T-helper 2 cell treated with Interferon-gamma antibody and Interleukin-4, amounts not matched to agents 5 μg/mL and 100 μg/mL, for 36 hours (primary cell): ENCODE results near the gene ATP4A.
A peak's percentile ranks its signal among the peaks of the same experiment; 100 is the strongest.

Source experiments
- DNase-seq: peaks from one replicate; pipeline ENCODE4 v3.0.0; 2021; ENCODE audit warnings: low spot score
- H3K27ac Mint-ChIP-seq: one replicate; pipeline ENCODE4 v1.8.0; 2021; ENCODE audit warnings: mild to moderate bottlenecking, mixed read lengths
- H3K27me3 Mint-ChIP-seq: one replicate; pipeline ENCODE4 v1.8.0; 2021; ENCODE audit warnings: low read depth, mixed read lengths
- H3K36me3 Mint-ChIP-seq: one replicate; pipeline ENCODE4 v1.8.0; 2021; ENCODE audit warnings: low read depth, mixed read lengths
- H3K4me1 Mint-ChIP-seq: one replicate; pipeline ENCODE4 v1.8.0; 2021; ENCODE audit warnings: low read depth, mixed read lengths
- H3K4me3 Mint-ChIP-seq: one replicate; pipeline ENCODE4 v1.8.0; 2022; ENCODE audit warnings: mild to moderate bottlenecking, moderate library complexity, mixed read lengths
- H3K9me3 Mint-ChIP-seq: one replicate; pipeline ENCODE4 v1.8.0; 2021; ENCODE audit warnings: mixed read lengths

ATP4A gene

GRCh38 chr19:35559781-35560180, 3.7 kb downstream of the ATP4A start:
- peaks cover 4% of the 10 kb centered on the region for H3K4me1 Mint-ChIP-seq
- peaks cover 23% of the 10 kb centered on the region for H3K27me3 Mint-ChIP-seq
- DNase-seq = no peak

DNA sequence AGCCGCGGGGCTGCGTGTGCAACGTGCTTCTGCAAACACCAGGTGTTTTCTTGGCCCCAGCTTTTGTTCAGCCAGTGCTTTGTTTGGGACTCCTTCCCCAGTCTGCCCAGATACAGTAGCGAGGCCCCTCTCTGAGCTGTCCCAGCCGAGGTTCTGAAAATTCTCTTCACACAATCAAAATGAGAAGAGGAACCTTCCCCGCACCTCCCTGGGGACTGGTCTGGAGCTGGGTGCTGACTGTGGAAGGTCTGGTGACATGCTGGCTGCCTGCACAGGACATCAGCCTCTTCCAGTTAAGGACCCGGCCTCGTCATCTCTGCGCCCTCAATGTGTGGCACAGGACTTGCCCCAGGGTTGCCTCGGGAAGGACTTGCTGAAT, 4.2 kb downstream of the ATP4A start:
- Mint-ChIP-seq H3K4me1 (peaks cover 4% of the 10 kb centered on the region), H3K4me3 (no peak overlapping the region), H3K36me3 (no peaks in the 10 kb centered on the region), H3K9me3 (no peaks in the 10 kb centered on the region), H3K27me3 (peaks cover 23% of the 10 kb centered on the region), H3K27ac (no peak overlapping the region)
- DNase-seq = no peak

More at GRCh38 chr19:35559781-35560180, 3.7 kb downstream of the ATP4A start:
- Mint-ChIP-seq H3K9me3 (no peaks in the 10 kb centered on the region), H3K4me3 (no peak overlapping the region), H3K36me3 (no peaks in the 10 kb centered on the region), H3K27ac (no peak overlapping the region)

GRCh38 chr19:35558400-35559280, 4.8 kb downstream of the ATP4A start:
- DNase-seq = no peak
- Mint-ChIP-seq H3K27ac (no peak overlapping the region), H3K36me3 (no peaks in the 10 kb centered on the region), H3K9me3 (no peaks in the 10 kb centered on the region), H3K4me3 (no peak overlapping the region), H3K4me1 (peaks cover 4% of the 10 kb centered on the region), H3K27me3 (peaks cover 23% of the 10 kb centered on the region)

- Mint-ChIP-seq H3K27ac (no peak overlapping the region), H3K27me3 (peaks cover 23% of the 10 kb centered on the region), H3K4me1 (peaks cover 4% of the 10 kb centered on the region), H3K4me3 (peak overlapping the region; percentile 76), H3K36me3 (no peaks in the 10 kb centered on the region), H3K9me3 (no peaks in the 10 kb centered on the region)
- peak; percentile 40 for DNase-seq
Observed at GRCh38 chr19:35557539-35558399, 5.7 kb downstream of the ATP4A start.

GRCh38 chr19:35556846-35557538, 6.5 kb downstream of the ATP4A start:
- H3K27me3 Mint-ChIP-seq = peaks cover 23% of the 10 kb centered on the region
- H3K4me3 Mint-ChIP-seq = peak overlapping the region; percentile 46
- no peak for DNase-seq
- no peaks in the 10 kb centered on the region for H3K9me3 Mint-ChIP-seq
- H3K36me3 Mint-ChIP-seq = no peaks in the 10 kb centered on the region
- H3K27ac Mint-ChIP-seq = no peak overlapping the region
- H3K4me1 Mint-ChIP-seq = peaks cover 4% of the 10 kb centered on the region

- no peak overlapping the region for H3K4me3 Mint-ChIP-seq
- no peak for DNase-seq
- no peaks in the 10 kb centered on the region for H3K9me3 Mint-ChIP-seq
- peaks cover 20% of the 10 kb centered on the region for H3K27me3 Mint-ChIP-seq
- H3K4me1 Mint-ChIP-seq = peaks cover 4% of the 10 kb centered on the region
- no peak overlapping the region for H3K27ac Mint-ChIP-seq
- no peaks in the 10 kb centered on the region for H3K36me3 Mint-ChIP-seq
Observed at GRCh38 chr19:35556025-35556590, 7.3 kb downstream of the ATP4A start.

DNA sequence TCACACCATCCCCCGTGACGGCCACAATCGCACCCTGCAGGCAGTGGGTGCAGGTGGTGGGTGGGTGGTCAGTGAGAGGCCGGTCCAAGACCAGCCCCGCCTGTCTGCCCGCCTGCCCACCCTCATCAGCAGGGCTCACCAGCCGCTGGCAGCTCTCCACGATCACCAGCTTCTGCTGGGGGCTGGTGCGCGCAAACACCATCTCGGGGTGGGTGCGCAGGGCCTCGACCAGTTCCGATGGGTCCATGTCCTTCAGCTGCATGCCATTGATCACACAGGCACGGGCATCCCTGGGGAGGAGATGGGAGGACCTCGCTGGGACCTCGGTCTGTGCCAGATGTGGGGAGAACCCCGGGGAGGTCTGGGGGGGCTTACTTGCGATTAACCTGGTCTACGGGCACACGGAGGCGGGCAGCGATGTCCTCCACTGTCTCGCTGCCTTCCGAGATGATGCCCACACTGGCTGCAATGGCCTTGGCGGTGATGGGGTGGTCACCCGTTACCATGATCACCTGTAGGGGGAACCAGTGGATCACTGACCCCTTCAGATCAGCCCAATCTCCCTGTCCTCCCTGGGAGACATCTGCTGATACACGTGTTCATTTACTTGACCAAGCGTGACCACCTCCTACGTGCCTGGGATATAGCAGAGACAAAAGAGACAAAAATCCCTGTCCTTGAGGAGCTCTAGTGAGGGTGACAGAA, 8.0 kb downstream of the ATP4A start:
- Mint-ChIP-seq H3K4me3 (no peak overlapping the region), H3K4me1 (peaks cover 4% of the 10 kb centered on the region), H3K27ac (no peak overlapping the region), H3K9me3 (no peaks in the 10 kb centered on the region), H3K36me3 (no peaks in the 10 kb centered on the region), H3K27me3 (peaks cover 20% of the 10 kb centered on the region)
- DNase-seq = no peak

DNA sequence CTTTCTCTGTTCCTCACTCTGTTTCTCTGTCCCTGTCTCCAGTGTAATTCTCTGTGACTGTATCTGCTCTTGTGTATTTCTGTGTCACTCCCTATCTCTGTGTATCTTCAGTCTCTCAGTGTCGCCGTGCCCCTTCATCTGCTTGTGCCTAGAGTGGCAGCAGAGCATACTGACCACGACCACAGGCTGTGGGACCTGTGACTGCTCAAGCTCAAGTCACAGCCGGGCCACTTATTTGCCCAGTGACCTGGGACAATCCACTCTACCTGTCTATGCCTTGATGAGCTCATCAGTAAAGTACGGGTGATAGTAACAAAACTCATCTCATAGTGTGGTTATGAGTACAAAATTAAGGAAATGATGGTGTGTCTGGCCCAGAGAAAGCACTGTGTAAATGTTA, 9.4 kb downstream of the ATP4A start:
- DNase-seq = no peak
- no peaks in the 10 kb centered on the region for H3K9me3 Mint-ChIP-seq
- no peak overlapping the region for H3K4me3 Mint-ChIP-seq
- peaks cover 10% of the 10 kb centered on the region for H3K27me3 Mint-ChIP-seq
- H3K27ac Mint-ChIP-seq = peak overlapping the region; percentile 27
- H3K4me1 Mint-ChIP-seq = peaks cover 6% of the 10 kb centered on the region
- H3K36me3 Mint-ChIP-seq = no peaks in the 10 kb centered on the region

- H3K4me1 Mint-ChIP-seq = peaks cover 6% of the 10 kb centered on the region
- no peaks in the 10 kb centered on the region for H3K36me3 Mint-ChIP-seq
- DNase-seq = no peak
- no peak overlapping the region for H3K4me3 Mint-ChIP-seq
- no peak overlapping the region for H3K27ac Mint-ChIP-seq
- H3K27me3 Mint-ChIP-seq = peaks cover 6% of the 10 kb centered on the region
- no peaks in the 10 kb centered on the region for H3K9me3 Mint-ChIP-seq
Observed at GRCh38 chr19:35553385-35554000, 10.0 kb downstream of the ATP4A start.

- Mint-ChIP-seq H3K9me3 (no peaks in the 10 kb centered on the region), H3K27ac (no peak overlapping the region), H3K36me3 (no peaks in the 10 kb centered on the region), H3K4me1 (peaks cover 5% of the 10 kb centered on the region), H3K4me3 (no peak overlapping the region), H3K27me3 (peaks cover 4% of the 10 kb centered on the region)
- DNase-seq = no peak
Observed at GRCh38 chr19:35552534-35553384, 10.7 kb downstream of the ATP4A start.

- H3K27me3 Mint-ChIP-seq = no peaks in the 10 kb centered on the region
Observed at GRCh38 chr19:35551091-35551810, 12.2 kb downstream of the ATP4A start.

More at GRCh38 chr19:35551091-35551810, 12.2 kb downstream of the ATP4A start:
- Mint-ChIP-seq H3K27ac (no peak overlapping the region), H3K9me3 (no peaks in the 10 kb centered on the region), H3K4me1 (peaks cover 9% of the 10 kb centered on the region), H3K36me3 (no peaks in the 10 kb centered on the region), H3K4me3 (no peak overlapping the region)
- DNase-seq = no peak
